GM23248 (cell line): ENCODE measurements around the gene DGKG.

Source experiments
- EZH2 ChIP-seq: fragments of 200-600 bp; sonication (generic); IDR thresholded peaks from 2 replicates; pipeline ENCODE4 v1.6.1; 2018; ENCODE audit warnings: antibody characterized with exemption, mild to moderate bottlenecking; ENCODE audit not compliant: insufficient read depth, poor library complexity, severe bottlenecking
- EZH2phosphoT487 ChIP-seq: fragments of 200-600 bp; sonication (generic); IDR thresholded peaks from 2 replicates; pipeline ENCODE4 v1.6.1; 2018; ENCODE audit warnings: antibody characterized with exemption, moderate library complexity, mild to moderate bottlenecking, low read depth; ENCODE audit not compliant: insufficient read depth

DNA sequence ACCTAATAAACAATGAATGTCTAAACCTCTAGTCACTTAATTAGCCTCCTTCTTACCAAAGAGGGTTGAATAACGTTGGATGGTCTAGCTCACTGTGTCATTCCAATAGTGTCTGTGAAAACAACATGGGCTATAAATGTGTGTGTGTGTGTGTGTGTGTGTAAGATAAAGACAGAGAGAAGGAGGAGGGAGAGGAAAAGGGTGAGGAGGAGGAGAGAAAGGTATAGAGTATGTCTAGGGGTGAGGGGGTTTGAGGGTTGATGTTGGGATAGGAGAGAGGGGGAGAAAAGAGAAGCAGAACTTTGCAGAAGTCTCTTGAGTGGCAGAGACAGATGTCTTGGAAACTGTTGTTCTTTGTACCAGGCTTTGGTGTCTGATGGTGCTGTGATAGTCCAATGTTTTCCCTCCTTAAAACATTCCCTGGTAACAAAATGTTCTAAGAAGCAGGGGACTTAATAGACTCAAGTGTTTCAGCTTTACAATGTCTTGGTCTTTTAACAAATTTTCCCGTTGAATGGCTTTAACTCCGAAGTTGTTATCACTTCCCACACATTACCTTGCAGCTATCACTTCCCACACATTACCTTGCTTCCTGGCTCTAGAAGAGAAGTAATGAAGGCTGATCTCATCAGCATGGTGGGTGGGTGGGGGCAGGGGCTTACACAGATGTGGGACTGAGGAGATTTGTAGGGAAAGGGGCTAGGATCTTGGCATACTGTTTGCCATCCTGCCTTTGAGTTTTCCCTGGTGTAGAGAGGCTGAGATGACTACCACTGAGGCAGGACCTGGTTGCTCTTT lies 195.3 kb downstream of the DGKG start:
- TF ChIP-seq EZH2 (no peak), EZH2phosphoT487 (no peak)
